ENCODE data around the gene TULP4.

GRCh38 chr6:158539881-158540280 lies 227.6 kb downstream of the TULP4 start:
- TF ChIP-seq, protein P1, sequence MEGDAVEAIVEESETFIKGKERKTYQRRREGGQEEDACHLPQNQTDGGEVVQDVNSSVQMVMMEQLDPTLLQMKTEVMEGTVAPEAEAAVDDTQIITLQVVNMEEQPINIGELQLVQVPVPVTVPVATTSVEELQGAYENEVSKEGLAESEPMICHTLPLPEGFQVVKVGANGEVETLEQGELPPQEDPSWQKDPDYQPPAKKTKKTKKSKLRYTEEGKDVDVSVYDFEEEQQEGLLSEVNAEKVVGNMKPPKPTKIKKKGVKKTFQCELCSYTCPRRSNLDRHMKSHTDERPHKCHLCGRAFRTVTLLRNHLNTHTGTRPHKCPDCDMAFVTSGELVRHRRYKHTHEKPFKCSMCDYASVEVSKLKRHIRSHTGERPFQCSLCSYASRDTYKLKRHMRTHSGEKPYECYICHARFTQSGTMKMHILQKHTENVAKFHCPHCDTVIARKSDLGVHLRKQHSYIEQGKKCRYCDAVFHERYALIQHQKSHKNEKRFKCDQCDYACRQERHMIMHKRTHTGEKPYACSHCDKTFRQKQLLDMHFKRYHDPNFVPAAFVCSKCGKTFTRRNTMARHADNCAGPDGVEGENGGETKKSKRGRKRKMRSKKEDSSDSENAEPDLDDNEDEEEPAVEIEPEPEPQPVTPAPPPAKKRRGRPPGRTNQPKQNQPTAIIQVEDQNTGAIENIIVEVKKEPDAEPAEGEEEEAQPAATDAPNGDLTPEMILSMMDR (IDR thresholded peaks at IDR 0.05), result no peak
- TF ChIP-seq POLR2A (IDR thresholded peaks at IDR 0.05), result no peak

Data from prostate gland (tissue), 2 donors.